ENCODE data around the gene HTD2.
"Not testable (repeated sequence)": the region's sequence is repeated elsewhere in the genome, so short reads cannot be mapped to it uniquely, and the experiment has no call there.

Gene HTD2
- 0.18 to 0.80 (median 0.45) reads per million in 4 experiments for total RNA-seq

DNA sequence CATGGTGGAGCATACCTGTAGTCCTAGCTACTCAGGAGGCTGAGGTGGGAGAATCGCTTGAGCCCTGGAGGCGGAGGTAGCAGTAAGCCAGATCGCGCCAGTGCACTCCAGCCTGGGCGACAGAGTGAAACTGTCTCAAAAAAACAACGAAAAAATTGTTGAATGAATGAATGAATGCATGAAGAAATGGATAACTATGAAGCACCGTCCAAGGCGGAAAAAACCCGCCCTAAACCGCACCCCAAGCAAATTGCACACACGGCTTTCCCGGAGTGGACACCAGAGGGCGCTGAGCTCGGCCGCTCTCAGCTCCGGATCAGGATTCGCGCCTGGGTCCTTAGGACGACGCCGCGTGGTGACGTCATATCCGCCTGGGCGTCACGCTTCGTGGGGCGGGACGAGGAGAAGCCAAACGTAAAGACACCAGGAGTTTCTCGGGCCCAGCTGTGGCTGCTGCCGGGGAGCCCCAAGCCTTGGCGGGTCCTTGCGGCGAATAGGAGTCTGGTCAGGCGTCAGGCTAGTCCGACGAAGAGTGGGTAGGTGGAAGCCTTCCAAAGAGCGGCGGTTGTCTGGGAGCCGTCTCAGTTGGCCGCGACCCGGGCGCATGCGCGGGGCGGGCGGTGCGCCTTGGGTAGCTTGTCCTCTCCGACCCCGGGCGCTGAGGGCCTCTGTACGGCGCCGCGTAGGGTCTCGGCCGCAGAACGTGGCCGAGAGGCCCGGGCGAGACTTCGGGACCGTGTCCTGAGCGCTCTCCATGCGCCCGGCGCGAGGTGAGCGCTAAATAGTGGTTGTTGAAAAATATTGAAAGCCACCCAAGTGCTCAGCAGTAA, at the start of gene HTD2, which contains the start of gene RPP14:
HTD2 (plus strand) TSS at position 639 of the 830 bp plus-strand sequence. CDS start 11,094 bp downstream, outside the sequence.
RPP14 (plus strand) TSS at position 364 of the 830 bp plus-strand sequence. CDS start 4,085 bp downstream, outside the sequence.
- peak; percentile 96 for DNase-seq

DNA sequence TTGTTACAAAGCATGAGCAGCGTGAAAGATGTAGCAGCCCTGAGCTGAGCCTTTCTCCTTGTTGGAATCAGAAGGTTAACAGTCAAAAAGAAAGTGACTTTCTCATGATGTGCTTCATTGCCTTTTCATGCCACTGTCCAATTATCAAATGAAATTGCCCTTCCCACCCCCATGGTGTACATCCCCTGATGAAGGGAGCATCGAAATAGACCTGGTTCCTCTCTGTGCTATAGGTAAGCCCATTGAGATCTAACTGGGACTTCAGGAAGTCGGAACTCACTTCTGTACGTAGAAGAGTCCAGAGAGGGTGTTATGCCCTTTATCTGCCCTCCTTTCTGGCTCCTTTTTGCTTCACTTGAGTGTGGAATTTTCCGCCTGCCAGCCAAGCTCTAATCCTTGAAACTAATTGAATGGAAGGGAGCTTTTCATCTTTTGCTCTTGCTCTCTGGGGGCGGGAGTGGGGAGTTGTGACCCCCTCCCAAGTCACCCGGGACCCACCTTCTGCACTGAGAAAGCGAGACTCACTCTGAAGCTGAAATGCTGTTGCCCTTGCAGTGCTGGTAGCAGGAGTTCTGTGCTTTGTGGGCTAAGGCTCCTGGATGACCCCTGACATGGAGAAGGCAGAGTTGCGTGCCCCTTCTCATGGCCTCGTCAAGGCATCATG, 47.8 kb upstream of the HTD2 start:
- no peak for DNase-seq

DNA sequence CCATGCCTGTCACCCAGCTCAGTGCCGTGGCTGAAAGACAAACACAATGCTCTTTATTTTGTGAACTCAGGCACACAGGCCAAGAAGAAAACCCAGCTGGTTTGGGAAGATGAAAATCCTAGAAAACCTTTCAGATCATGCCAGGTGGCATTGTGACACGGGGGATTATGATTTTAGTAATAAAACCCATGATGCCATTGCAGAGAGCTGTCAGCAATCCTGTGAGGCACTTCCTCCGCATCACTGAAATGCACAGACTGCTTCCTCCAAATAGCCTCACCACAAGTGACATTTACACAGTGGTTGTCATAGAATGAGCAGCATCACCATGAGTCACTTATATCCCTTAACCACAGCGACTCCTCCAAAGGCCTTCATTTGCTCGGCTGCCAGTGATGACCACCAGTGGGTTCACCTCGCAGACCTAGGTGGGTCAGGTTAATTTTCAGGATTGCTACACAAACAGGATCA, 46.0 kb upstream of the HTD2 start:
- no peak for DNase-seq

DNA sequence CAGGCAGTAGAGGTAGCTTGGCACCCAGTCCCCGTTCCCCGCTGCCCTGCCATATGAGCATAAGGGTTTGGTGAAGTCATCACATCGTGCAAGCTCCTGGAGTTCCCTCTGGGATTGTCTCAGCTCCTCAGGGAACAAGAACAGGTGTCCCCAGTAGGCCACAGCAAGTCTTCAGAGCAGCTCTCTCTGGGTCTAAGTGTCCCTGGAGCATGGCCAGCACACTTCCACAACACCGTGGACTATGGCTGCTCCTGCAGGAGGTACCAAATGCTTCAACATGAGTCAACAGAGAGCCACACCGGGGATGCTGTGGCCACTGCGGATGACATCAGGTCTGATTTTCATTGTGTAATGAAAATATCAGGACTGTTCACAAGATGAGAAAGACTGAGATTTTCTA, 45.6 kb upstream of the HTD2 start:
- DNase-seq = no peak

DNA sequence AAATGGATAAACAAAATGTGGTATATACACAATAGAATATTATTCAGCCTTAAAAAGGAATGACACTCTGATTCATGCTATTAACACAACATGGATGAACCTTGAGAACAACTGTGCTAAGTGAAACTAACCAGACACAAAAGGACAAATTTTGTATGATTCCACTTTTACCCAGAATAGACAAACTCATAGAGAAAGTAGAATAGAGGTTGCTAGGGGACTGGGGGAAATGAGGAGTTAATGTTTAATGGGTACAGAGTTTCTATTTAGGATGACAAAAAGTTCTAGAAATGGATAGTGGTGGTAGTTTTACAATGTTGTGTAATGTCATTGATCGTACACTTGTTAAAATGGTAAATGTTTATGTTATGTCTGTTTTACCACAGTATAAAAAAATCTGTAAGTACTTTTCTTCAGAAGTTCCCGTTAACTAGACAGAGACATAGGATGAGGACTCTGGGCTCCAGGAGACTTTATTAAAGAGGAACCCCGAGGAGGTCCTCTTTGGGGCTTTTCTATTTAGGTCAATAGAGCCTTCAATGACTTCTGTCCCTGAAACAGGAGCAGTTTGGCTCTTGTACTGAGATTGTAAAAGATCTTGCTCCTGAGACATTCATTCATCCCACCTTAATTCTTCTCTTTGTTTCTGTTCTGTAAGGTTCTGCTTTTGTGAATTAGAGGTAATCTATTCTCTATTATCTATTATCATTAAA, 44.2 kb upstream of the HTD2 start:
- no peak for DNase-seq

DNA sequence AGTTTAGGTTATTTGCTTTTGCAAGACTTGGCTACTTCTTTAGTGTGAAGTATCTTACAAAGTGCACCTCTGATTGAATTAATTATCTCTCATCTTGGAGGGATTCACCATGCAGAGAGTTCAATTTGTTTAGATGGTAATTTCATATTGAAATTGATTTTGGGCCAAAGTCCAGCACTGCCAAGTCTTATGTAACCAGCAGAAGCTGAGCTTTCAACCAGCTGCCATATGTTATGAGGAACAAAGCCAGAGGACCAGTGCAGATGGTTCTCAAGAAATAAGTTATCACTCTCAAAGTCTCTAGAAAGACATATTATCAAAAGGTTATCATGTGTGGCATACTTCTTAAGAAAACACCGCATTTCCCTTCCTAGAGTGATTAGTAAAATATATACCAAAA, 39.7 kb upstream of the HTD2 start:
- DNase-seq = no peak

DNA sequence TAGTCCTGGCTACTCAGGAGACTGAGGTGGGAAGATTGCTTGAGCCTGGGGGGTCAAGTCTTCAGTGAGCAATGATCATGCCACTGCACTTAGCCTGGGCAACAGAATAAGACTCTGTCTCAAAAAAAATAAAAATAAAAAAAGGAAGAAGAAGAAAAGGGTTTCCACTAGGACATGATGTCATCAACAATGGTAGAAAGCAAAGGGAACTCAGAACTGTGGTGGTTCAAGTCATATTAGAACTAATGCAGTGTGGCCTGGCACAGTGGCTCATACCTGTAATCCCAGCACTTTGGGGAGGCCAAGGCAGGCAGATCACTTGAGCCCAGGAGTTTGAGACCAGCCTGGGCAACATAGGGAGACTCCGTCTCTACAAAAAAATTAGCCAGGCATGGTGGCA, 38.8 kb upstream of the HTD2 start:
- DNase-seq = not testable (repeated sequence)

DNA sequence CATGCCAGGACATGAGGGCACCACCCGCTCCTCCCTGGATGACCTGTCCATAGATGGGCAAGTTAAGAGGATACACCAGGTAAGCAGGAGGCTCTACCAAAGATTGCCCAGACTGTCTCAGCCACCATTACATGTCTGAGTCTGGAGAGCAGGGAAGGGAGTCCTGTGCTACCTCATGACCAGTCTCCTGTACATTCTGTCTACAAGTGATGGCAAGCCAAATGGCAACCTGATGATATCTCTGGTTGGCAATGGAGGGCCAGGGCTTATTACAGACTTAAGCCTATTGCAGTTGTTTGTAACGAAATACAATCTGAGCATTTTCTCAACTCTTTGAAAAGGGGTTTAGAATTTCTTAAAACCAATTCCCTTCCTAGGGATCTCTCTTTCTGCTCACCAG, 37.0 kb upstream of the HTD2 start:
- no peak for DNase-seq

DNA sequence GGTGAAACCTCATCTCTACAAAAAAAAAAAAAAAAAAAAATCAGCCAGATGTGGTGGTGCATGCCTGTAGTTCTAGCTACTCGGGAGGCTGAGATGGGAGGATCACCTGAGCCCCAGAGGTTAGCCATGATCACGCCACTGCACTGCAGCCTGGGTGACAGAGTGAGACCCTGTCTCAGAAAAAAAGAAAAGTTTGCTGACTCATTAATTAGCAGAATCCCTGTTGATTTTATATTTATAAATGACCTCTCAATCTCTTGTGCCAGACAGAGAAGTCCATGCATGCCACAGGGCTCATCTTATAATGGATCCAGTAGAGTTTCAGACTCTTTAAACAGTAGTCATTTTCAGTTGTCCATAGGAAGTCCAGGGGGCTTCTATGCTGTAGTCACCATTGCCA, 35.8 kb upstream of the HTD2 start:
- DNase-seq = no peak

DNA sequence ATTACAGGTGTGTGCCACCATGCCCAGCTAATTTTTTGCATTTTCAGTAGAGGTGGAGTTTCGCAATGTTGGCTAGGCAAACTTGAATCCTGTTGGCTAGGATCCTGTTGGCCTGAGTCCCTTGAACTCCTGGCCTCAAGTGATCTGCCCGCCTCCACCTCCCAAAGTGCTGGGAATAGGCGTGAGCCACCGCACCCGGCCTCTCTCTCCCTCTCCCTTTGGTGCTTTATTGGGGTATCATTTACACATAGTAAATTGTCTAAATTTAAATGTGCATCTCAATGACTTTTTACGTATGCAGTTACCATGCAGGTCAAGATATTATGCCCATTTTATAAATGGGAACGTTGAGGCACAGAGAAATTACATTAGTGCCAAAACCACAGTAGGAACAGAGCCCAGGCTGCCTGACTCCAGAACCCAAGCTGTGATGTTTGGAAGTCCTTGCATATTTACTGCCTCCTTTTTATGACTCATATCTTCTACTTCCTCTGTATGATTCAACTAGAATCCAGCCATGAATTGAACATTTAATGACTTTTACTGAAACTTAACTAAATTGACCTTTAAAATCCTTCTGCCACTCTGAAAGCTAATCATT, 34.3 kb upstream of the HTD2 start:
- no peak for DNase-seq

DNA sequence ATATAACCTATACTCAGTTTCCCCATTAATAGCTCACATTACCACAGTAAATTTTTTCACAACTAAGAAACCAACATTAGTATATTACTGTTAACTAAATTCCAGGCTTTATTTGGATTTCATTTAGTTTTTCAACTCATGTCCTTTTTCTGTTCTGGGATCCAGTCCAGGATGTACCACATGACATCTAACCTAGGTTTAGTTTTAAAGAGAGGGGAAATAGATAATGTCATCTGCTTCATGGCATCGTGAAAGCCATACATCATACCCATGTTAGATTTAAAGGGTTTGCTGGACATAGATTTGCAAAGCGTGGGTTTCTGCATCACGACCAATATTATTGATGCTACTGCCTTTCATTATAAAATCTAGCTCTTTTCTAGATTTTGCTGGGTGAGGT, 33.4 kb upstream of the HTD2 start:
- no peak for DNase-seq

DNA sequence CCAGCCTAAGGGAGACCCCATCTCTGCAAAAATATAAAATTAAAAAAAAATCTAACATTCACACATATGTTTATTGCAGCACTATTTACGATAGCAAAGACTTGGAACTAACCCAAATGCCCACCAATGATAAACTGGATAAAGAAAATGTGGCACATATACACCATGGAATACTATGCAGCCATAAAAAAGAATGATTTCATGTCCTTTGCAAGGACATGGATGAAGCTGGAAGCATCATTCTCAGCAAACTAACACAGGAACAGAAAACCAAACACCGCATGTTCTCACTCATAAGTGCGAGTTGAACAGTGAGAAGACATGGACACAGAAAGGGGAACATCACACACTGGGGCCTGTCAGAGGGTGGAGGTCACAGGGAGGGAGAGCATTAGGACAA, 33.0 kb upstream of the HTD2 start:
- DNase-seq = not testable (repeated sequence)

DNA sequence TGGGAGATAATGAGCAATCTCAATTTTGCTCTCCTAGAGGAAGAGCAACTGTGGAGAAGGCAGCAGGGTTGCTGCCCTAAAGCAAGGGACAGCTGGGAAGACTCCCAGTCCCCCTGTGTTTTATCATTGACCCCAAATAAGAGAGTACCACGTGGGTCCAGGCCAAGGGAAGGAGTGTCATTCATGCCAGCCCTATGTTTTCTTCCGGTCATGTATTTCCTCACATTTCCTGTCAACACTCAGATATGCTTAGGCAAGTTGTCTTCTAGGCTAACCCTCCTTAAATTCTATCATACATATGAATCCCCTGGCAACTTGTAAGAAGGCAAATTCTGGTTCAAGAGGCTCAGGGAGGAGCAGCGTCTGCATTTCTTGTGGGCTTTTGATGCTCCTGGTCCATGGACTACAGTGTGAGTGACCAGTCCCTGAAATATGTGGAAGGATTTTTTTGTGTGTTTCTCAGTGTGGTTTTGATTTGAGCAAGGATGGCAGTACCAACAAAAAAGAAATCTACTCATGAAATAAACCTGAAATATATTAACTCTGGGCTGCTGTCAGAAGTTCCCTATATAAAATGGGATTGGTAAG, 32.2 kb upstream of the HTD2 start:
- no peak for DNase-seq

DNA sequence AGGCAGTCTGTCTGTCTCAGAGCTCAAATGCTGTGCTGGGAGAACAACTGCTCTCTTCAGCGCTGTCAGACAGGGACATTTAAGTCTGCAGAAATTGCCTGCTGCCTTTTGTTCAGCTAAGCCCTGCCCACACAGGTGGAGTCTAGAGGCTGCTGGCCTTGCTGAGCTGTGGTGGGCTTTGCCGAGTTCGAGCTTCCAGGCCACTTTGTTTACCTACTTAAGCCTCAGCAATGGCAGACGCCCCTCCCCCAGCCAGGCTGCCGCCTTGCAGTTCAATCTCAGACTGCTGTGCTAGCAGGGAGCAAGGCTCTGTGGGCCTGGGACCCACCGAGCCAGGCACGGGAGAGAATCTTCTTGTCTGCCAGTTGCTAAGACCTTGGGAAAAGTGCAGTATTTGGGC, 25.3 kb upstream of the HTD2 start:
- no peak for DNase-seq

DNA sequence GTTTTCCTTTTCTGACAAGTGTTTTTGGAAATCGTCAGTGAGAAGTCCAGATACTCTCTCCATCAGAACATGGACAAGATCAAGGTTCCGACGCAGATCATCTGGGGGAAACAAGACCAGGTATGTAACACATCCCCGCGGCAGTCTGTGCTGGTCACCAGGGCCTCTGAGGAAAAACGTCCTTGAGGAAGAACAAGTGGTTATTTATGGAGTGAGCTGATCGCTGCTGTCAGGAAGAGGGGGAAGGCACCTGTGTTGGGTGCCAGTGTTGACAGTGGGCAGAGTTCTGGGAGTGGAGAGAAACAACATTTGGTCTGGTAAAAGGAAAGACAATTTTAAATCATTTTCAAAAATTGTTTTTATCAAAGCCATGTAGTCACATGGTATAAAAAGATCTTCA, 21.0 kb upstream of the HTD2 start:
- DNase-seq = no peak

DNA sequence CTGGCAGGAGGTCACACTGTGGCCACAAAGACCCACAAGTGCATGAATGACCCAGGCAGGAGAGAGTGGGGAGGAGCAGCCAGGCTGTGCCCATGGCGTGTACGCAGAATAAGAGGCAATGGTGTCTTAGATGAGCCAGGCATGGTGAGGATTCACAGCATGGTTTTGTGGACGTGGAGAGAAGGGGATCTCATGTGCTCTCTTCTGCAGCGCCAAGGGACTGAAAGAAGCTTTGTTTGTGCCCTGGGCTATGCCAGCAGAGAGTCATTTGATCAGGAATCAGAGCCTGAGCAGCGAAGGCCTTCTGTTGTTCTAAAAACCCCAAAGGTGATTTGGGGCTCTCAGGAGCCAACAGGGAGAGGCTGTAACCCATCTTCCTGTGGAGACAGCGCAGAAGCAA, 19.0 kb upstream of the HTD2 start:
- DNase-seq = no peak

DNA sequence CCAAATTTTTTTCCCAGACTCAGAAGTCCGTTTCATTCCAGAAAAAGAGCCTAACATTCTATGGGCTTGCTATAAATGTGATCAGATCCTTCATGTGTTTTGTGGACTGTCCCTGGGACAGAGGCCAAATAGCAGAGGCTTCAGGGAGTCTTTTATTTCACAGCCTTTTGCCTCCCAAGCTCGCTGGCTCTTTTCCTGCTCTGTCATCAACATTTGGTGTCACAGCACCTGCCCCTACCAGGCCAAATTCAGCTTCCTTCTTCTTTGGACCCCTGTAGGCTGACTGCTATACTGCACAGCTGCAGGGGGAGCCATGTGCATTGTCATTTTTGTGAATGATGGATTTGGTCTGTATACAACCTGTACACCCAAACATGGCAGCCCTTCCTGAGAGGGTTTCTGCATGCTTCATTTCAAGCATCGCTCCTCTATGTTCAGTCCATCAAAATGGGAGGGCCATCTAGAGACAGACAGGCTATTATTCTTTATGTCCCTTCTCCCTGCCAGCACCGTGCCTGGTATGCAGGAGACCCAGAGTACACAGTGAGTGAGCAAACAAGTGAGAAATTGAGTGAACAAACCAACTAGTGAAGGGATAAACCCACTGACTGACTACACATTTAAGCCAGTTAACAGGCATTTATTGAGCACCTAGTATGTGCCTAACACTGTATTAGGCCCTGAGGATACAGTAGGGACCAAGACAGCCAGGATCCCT, 18.1 kb upstream of the HTD2 start:
- DNase-seq = no peak

DNA sequence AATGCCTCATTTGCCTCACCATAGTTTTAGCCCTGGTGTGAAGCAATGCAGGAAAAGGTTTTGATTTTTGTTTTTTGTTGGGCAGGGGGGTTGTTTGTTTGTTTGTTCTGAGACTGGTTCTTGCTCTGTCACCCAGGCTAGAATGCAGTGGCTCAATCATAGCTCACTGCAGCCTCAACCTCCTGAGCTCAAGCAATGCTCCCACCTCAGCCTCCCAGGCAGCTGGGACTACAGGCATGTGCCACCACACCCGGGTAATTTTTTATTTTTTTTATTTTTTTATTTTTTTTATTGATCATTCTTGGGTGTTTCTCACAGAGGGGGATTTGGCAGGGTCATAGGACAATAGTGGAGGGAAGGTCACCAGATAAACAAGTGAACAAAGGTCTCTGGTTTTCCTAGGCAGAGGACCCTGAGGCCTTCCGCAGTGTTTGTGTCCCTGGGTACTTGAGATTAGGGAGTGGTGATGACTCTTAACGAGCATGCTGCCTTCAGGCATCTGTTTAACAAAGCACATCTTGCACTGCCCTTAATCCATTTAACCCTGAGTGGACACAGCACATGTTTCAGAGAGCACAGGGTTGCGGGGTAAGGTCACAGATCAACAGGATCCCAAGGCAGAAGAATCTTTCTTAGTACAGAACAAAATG, 17.2 kb upstream of the HTD2 start:
- DNase-seq = not testable (repeated sequence)

DNA sequence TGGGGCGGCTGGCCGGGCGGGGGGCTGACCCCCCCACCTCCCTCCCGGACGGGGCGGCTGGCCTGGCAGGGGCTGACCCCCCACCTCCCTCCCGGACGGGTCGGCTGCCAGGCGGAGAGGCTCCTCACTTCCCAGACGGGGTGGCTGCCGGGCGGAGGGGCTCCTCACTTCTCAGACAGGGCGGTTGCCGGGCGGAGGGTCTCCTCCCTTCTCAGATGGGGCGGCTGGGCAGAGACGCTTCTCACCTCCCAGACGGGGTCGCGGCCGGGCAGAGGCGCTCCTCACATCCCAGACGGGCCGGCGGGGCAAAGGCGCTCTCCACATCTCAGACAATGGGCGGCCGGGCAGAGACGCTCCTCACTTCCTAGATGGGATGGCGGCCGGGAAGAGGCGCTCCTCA, 15.9 kb upstream of the HTD2 start:
- not testable (repeated sequence) for DNase-seq

DNA sequence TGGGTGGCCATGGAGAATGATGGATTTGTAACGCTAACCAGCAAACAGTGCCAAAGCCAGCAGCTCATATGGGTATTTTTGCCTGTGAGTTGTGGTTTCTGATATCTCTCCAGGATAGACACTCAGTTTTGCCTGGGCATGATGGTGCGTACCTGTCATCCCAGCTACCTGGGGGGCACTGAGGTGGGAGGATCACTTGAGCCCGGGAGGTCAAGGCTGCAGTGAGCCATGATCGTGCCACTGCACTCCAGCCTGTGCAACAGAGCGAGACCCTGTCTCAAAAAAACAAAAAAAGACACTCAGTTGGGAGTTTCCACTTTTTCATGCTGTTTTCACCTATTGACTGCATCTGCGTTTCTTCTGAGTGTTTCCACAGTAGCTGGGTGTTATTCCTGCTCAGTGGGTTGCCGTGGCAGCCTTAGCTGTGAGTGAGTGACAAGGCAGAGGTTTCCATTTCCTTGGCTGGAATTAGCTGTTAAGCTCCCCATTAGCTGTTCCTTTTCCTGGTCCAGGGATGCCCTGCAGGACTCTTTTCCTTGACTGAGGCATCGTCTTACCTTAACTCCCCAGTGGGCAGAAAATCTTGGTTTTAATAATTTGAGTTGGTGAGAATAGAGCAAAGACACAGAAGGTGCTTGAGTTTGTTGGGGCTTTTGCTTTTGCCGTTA, 14.5 kb upstream of the HTD2 start:
- no peak for DNase-seq

DNA sequence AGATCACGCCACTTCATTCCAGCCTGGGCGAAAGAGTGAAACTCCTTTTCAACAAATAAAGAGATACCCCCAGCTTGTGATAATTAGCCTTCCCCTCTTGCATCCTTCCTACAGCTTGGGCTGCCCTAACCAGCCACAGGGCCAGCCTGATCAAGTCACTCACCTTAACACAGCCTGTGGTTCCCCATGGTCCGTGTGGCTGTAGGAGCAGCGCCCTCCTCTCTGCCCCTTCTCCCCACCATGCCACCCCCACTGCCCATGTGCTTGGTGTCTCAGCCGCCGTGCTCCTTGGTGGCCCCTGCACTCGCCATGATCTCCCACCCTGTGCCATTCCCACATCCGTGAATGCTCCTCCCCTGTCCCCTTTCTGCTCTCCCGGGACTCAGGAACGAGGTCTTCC, 13.5 kb upstream of the HTD2 start:
- no peak for DNase-seq
